K562 (cell line): ENCODE measurements around the gene RELL2. TPM values are rescaled to one million over a fixed set of nuclear protein-coding genes. Genes with fewer than 3 reads are reported as not detected.
A peak's percentile ranks its signal among the peaks of the same experiment; 100 is the strongest.

Experiments
- ATF1 ChIP-seq, 2 experiments: fragments of 450-650 bp in 1 of 2; IDR thresholded peaks; 2 replicates each; pipeline ENCODE4 v1.6.1; 2016; ENCODE audit warnings: missing compliant biosample characterization in 1 of 2, missing genetic modification characterization in 1 of 2
- CREB1 ChIP-seq, 2 experiments: sonication (generic) in 1 of 2; formaldehyde crosslinking in 1 of 2; IDR thresholded peaks; 2 replicates each; pipeline versions ENCODE4 v1.6.1 to v1.8.0; 2012 to 2022; ENCODE audit warnings: inconsistent platforms in 1 of 2, mild to moderate bottlenecking in 1 of 2, missing genetic modification reagents in 1 of 2, moderate library complexity in 1 of 2
- CTCFL ChIP-seq: IDR thresholded peaks from 2 replicates; pipeline ENCODE4 v1.6.1; 2011; ENCODE audit warnings: borderline replicate concordance, low read depth, mild to moderate bottlenecking, moderate library complexity, low read length; ENCODE audit not compliant: insufficient read depth, poor library complexity, severe bottlenecking
- EGR1 ChIP-seq: fragments of 450-650 bp; conservative IDR thresholded peaks from 2 replicates; pipeline ENCODE4 v1.6.1; 2017; ENCODE audit warnings: mild to moderate bottlenecking
- FOXA3 ChIP-seq, 2 experiments: fragments of 450-650 bp in 1 of 2; sonication (generic) in 1 of 2; formaldehyde crosslinking; IDR thresholded peaks in 1 of 2; conservative IDR thresholded peaks in 1 of 2; 2 replicates each; pipeline versions ENCODE4 v1.4.0 to v1.8.0; 2020 to 2022; ENCODE audit warnings: mild to moderate bottlenecking in 2 of 2, missing genetic modification reagents in 1 of 2
- JUN ChIP-seq, 2 experiments: sonication (generic) in 1 of 2; formaldehyde crosslinking in 1 of 2; IDR thresholded peaks; 2 replicates each; pipeline versions ENCODE4 v1.6.1 to v1.8.0; 2012 to 2022; ENCODE audit warnings: borderline replicate concordance in 2 of 2, mild to moderate bottlenecking in 2 of 2, improper control_type of control experiment in 1 of 2, low read depth in 1 of 2, low read length in 1 of 2, missing genetic modification reagents in 1 of 2
- JUNB ChIP-seq: fragments of 450-650 bp; formaldehyde crosslinking; conservative IDR thresholded peaks from 2 replicates; pipeline ENCODE4 v1.4.0; 2020; ENCODE audit warnings: mild to moderate bottlenecking
- PHF20 ChIP-seq: fragments of 450-650 bp; IDR thresholded peaks from 2 replicates; pipeline ENCODE4 v1.6.1; 2018; ENCODE audit not compliant: partially characterized antibody
- PHF21A ChIP-seq: fragments of 450-650 bp; IDR thresholded peaks from 2 replicates; pipeline ENCODE4 v1.6.1; 2017; ENCODE audit warnings: low read depth, borderline replicate concordance
- RREB1 ChIP-seq: fragments of 250-450 bp; sonication (Bioruptor Pico); IDR thresholded peaks from 2 replicates; pipeline ENCODE4 v1.4.0; 2020
- SRF ChIP-seq, 2 experiments: fragments of 250-450, 450-650 bp in 1 of 2; sonication (Bioruptor Pico) in 1 of 2; sonication (generic) in 1 of 2; formaldehyde crosslinking; IDR thresholded peaks; 2 replicates each; pipeline versions ENCODE4 v1.5.0 to v1.5.1; 2020 to 2022; ENCODE audit warnings: mild to moderate bottlenecking in 1 of 2, missing genetic modification reagents in 1 of 2
- VEZF1 ChIP-seq: fragments of 200-800 bp; sonication (Bioruptor generic); IDR thresholded peaks from 2 replicates; pipeline ENCODE4 v1.6.1; 2017; ENCODE audit warnings: missing genetic modification characterization, missing compliant biosample characterization
- ZBTB34 ChIP-seq: fragments of 250-450 bp; sonication (Bioruptor Pico); IDR thresholded peaks from 2 replicates; pipeline ENCODE4 v1.8.0; 2021; ENCODE audit warnings: mild to moderate bottlenecking, moderate library complexity
- ZNF143 ChIP-seq: sonication (generic); formaldehyde crosslinking; IDR thresholded peaks from 2 replicates; pipeline ENCODE4 v1.9.0; 2022; ENCODE audit warnings: mild to moderate bottlenecking, missing genetic modification reagents
- polyA plus RNA-seq, 8 experiments: library from polyadenylated mRNA; depleted of rRNA in 4 of 8; stranded (reverse) in 5 of 8; unstranded in 3 of 8; fragments of >200 nt; fragmentation: Nextera tagmentation in 2 of 8; fragmentation: Illumina TruSeq in 1 of 8; extraction: Ambion mirVana in 2 of 8; extraction: Trizol in 1 of 8; gene quantifications; 2 replicates each; pipeline versions ENCODE4 v1.2.1 to v1.2.3, GENCODE V29; 2011 to 2014; ENCODE audit warnings: inconsistent platforms in 1 of 8, missing spikeins in 1 of 8
- total RNA-seq, 7 experiments: library from RNA; depleted of rRNA in 6 of 7; stranded (reverse); fragments of >200 nt in 6 of 7; fragmentation: Illumina TruSeq in 2 of 7; extraction: Trizol in 2 of 7; gene quantifications; 2 replicates each; pipeline versions ENCODE4 v1.2.1 to v1.2.3, GENCODE V29; 2011 to 2021; ENCODE audit warnings: low replicate concordance in 1 of 7

RELL2 gene
- total and polyA plus RNA-seq, 9 of the 15 experiments (the other 6 are each of a cell fraction or from before 2014, with no cell fraction given): 0.06 to 36.0 (median 14.3) TPM

GRCh38 chr5:141657937-141658545, 21.2 kb downstream of the RELL2 start (continued):
- TF ChIP-seq CTCFL (no peak), VEZF1 (CRISPR knock-in tag) (peak; percentile 19; the same call in 1 of the 2 replicates), FOXA3 (CRISPR knock-in tag; conservative IDR thresholded peaks at IDR 0.05 in 1 of 2, IDR thresholded peaks at IDR 0.05 in 1 of 2) (no peak), CREB1 (IDR thresholded peaks at IDR 0.05) (no peak), CREB1 (CRISPR knock-in tag; IDR thresholded peaks at IDR 0.05) (peak; percentile 69; the same call in 1 of the 2 replicates), RREB1 (CRISPR knock-in tag) (no peak), JUNB (peak; percentile 69; the same call in 1 of the 2 replicates), JUN (IDR thresholded peaks at IDR 0.05; ENCODE audit: borderline replicate concordance, low read depth, low read length) (peak; percentile 99), JUN (CRISPR knock-in tag; IDR thresholded peaks at IDR 0.05; ENCODE audit: borderline replicate concordance) (peak; percentile 88; the same call in 1 of the 2 replicates), SRF (CRISPR knock-in tag; IDR thresholded peaks at IDR 0.05) (peak in 1 of 2 experiments; percentile 70; a peak in 1 of 4 replicates), ZNF143 (CRISPR knock-in tag) (no peak), PHF20 (peak; percentile 67), EGR1 (0 out of 2 replicates have a peak, but pooled peaks have one; percentile 12), PHF21A (no peak), ATF1 (CRISPR knock-in tag; IDR thresholded peaks at IDR 0.05) (no peak), ATF1 (tag; IDR thresholded peaks at IDR 0.05) (peak; percentile 35), ZBTB34 (CRISPR knock-in tag) (no peak)
